CD4-positive, CD25-positive, alpha-beta regulatory T cell (primary cell): Measurements from ENCODE around the gene THSD7B. TPM values are rescaled to one million over a fixed set of nuclear protein-coding genes. Genes with fewer than 3 reads are reported as not detected.

Experiments used
- ATAC-seq, 2 donors: fragments of 150-1000 bp; cut with Tn5 transposase; one replicate each; pipeline ENCODE4 v1.10.0; 2021; ENCODE audit warnings: low read depth in 2 of 2, moderate number of reproducible peaks in 2 of 2, moderate library complexity in 1 of 2
- DNase-seq, 3 donors: peaks; one replicate each; pipeline versions ENCODE4 v3.0.0 to v3.0.0-alpha.2; 2012 to 2022; ENCODE audit warnings: mixed read lengths in 1 of 3
- H3K27ac ChIP-seq: one replicate; pipeline ENCODE4 v1.7.0; 2013; ENCODE audit warnings: mild to moderate bottlenecking, low read length; ENCODE audit not compliant: insufficient read depth, poor library complexity, severe bottlenecking
- H3K27me3 ChIP-seq: one replicate; pipeline ENCODE4 v1.7.0; 2013; ENCODE audit warnings: low read length; ENCODE audit not compliant: control insufficient read depth, insufficient read depth
- H3K36me3 ChIP-seq: one replicate; pipeline ENCODE4 v1.7.0; 2013; ENCODE audit warnings: mild to moderate bottlenecking, low read length, moderate library complexity; ENCODE audit not compliant: control insufficient read depth, insufficient read depth
- H3K4me1 ChIP-seq: 2 replicates; pipeline ENCODE4 v1.7.0; 2013; ENCODE audit warnings: mild to moderate bottlenecking, low read length; ENCODE audit not compliant: insufficient read depth, control insufficient read depth, poor library complexity, severe bottlenecking
- H3K4me3 ChIP-seq: one replicate; pipeline ENCODE4 v1.7.0; 2013; ENCODE audit warnings: low read depth, mild to moderate bottlenecking, low read length, moderate library complexity
- H3K9me3 ChIP-seq, 2 experiments: 1 replicate in 1 of 2; 2 replicates in 1 of 2; pipeline ENCODE4 v1.7.0; 2013; ENCODE audit warnings: low read length in 2 of 2, mild to moderate bottlenecking in 1 of 2, moderate library complexity in 1 of 2; ENCODE audit not compliant: control insufficient read depth in 2 of 2
- H3K27ac Mint-ChIP-seq, 3 donors: one replicate each; pipeline ENCODE4 v1.8.0; 2020 to 2022; ENCODE audit warnings: mild to moderate bottlenecking in 3 of 3, mixed read lengths in 3 of 3, moderate library complexity in 2 of 3
- H3K27me3 Mint-ChIP-seq: one replicate; pipeline ENCODE4 v1.8.0; 2022; ENCODE audit warnings: mild to moderate bottlenecking, mixed read lengths
- H3K36me3 Mint-ChIP-seq: one replicate; pipeline ENCODE4 v1.8.0; 2020; ENCODE audit warnings: mixed read lengths
- H3K4me1 Mint-ChIP-seq, 4 donors: one replicate each; pipeline ENCODE4 v1.8.0; 2020 to 2022; ENCODE audit warnings: mixed read lengths in 4 of 4, mild to moderate bottlenecking in 1 of 4
- H3K4me3 Mint-ChIP-seq, 4 donors: one replicate each; pipeline ENCODE4 v1.8.0; 2020 to 2022; ENCODE audit warnings: mild to moderate bottlenecking in 4 of 4, mixed read lengths in 4 of 4, moderate library complexity in 3 of 4
- H3K9me3 Mint-ChIP-seq, 7 donors: one replicate each; pipeline ENCODE4 v1.8.0; 2020 to 2022; ENCODE audit warnings: mixed read lengths in 7 of 7, mild to moderate bottlenecking in 3 of 7, moderate library complexity in 2 of 7
- polyA plus RNA-seq, 4 donors: library from polyadenylated mRNA; unstranded; fragments of 300-500 nt; fragmentation: Illumina TruSeq; gene quantifications; one replicate each; pipeline ENCODE4 v1.2.3, GENCODE V29; 2021
- total RNA-seq: library from RNA; stranded (reverse); gene quantifications from one replicate; pipeline ENCODE4 v1.2.3, GENCODE V29; 2022

THSD7B gene
- total and polyA plus RNA-seq, 5 donors from 2014 or later: not detected

GRCh38 chr2:137165968-137166367 is 400.6 kb downstream of the THSD7B start:
- H3K27ac Mint-ChIP-seq: no peak overlapping the region
- ATAC-seq (no peak), DNase-seq (no peak)
- H3K36me3 Mint-ChIP-seq: no peaks in the 10 kb centered on the region
- H3K9me3 Mint-ChIP-seq: peaks cover 0 to 12% (median 0%) of the 10 kb centered on the region in 7 donors
- H3K4me3 Mint-ChIP-seq: no peak overlapping the region
- H3K27me3 Mint-ChIP-seq: no peaks in the 10 kb centered on the region
- H3K9me3 ChIP-seq: no peaks in the 10 kb centered on the region
- no peak overlapping the region for H3K27ac ChIP-seq
- H3K4me1 Mint-ChIP-seq: no peaks in the 10 kb centered on the region
- no peaks in the 10 kb centered on the region for H3K36me3 ChIP-seq
- H3K4me1 ChIP-seq: no peaks in the 10 kb centered on the region
- no peaks in the 10 kb centered on the region for H3K27me3 ChIP-seq
- H3K4me3 ChIP-seq: no peak overlapping the region

- Histone ChIP-seq H3K27me3 (no peaks in the 10 kb centered on the region), H3K4me3 (no peak overlapping the region), H3K4me1 (no peaks in the 10 kb centered on the region), H3K9me3 (no peaks in the 10 kb centered on the region), H3K27ac (no peak overlapping the region), H3K36me3 (no peaks in the 10 kb centered on the region)
- H3K27me3 Mint-ChIP-seq: no peaks in the 10 kb centered on the region
- no peaks in the 10 kb centered on the region for H3K36me3 Mint-ChIP-seq
- no peak for DNase-seq
- no peak overlapping the region for H3K4me3 Mint-ChIP-seq
- no peak overlapping the region for H3K27ac Mint-ChIP-seq
- ATAC-seq: no peak
- H3K9me3 Mint-ChIP-seq: peaks cover 0 to 11% (median under 1%) of the 10 kb centered on the region in 7 donors
- no peaks in the 10 kb centered on the region for H3K4me1 Mint-ChIP-seq
Measured at GRCh38 chr2:137167651-137168050, 402.3 kb downstream of the THSD7B start.

GRCh38 chr2:137168552-137168951 is 403.2 kb downstream of the THSD7B start:
- H3K4me3 ChIP-seq: no peak overlapping the region
- no peak overlapping the region for H3K27ac Mint-ChIP-seq
- no peak overlapping the region for H3K4me3 Mint-ChIP-seq
- ATAC-seq (no peak), DNase-seq (no peak)
- H3K27me3 ChIP-seq: no peaks in the 10 kb centered on the region
- no peaks in the 10 kb centered on the region for H3K27me3 Mint-ChIP-seq
- no peaks in the 10 kb centered on the region for H3K4me1 ChIP-seq
- H3K36me3 Mint-ChIP-seq: no peaks in the 10 kb centered on the region
- no peaks in the 10 kb centered on the region for H3K4me1 Mint-ChIP-seq
- H3K9me3 Mint-ChIP-seq: peaks cover 0 to 10% (median 0%) of the 10 kb centered on the region in 7 donors
- H3K9me3 ChIP-seq: no peaks in the 10 kb centered on the region
- H3K36me3 ChIP-seq: no peaks in the 10 kb centered on the region
- H3K27ac ChIP-seq: no peak overlapping the region

- H3K27ac Mint-ChIP-seq: no peak overlapping the region
- H3K27me3 Mint-ChIP-seq: no peaks in the 10 kb centered on the region
- no peaks in the 10 kb centered on the region for H3K36me3 Mint-ChIP-seq
Measured at GRCh38 chr2:137172162-137172561, 406.8 kb downstream of the THSD7B start.

GRCh38 chr2:137173463-137173862 is 408.1 kb downstream of the THSD7B start:
- H3K4me1 Mint-ChIP-seq: no peaks in the 10 kb centered on the region
- Histone ChIP-seq H3K36me3 (no peaks in the 10 kb centered on the region), H3K27ac (no peak overlapping the region), H3K27me3 (no peaks in the 10 kb centered on the region), H3K9me3 (no peaks in the 10 kb centered on the region), H3K4me1 (no peaks in the 10 kb centered on the region), H3K4me3 (no peak overlapping the region)
- H3K36me3 Mint-ChIP-seq: no peaks in the 10 kb centered on the region
- ATAC-seq: no peak
- H3K4me3 Mint-ChIP-seq: no peak overlapping the region
- DNase-seq: no peak
- no peaks in the 10 kb centered on the region for H3K27me3 Mint-ChIP-seq
- H3K27ac Mint-ChIP-seq: no peak overlapping the region
- H3K9me3 Mint-ChIP-seq: peaks cover 0 to 6% (median 2%) of the 10 kb centered on the region in 7 donors

More at GRCh38 chr2:137172162-137172561, 406.8 kb downstream of the THSD7B start:
- no peaks in the 10 kb centered on the region for H3K4me1 ChIP-seq
- no peaks in the 10 kb centered on the region for H3K9me3 ChIP-seq
- H3K27ac ChIP-seq: no peak overlapping the region
- Mint-ChIP-seq H3K9me3 (peaks cover 0 to 8% (median 1%) of the 10 kb centered on the region in 7 donors), H3K4me3 (no peak overlapping the region), H3K4me1 (no peaks in the 10 kb centered on the region)
- DNase-seq: no peak
- no peaks in the 10 kb centered on the region for H3K27me3 ChIP-seq
- no peaks in the 10 kb centered on the region for H3K36me3 ChIP-seq
- ATAC-seq: no peak
- no peak overlapping the region for H3K4me3 ChIP-seq

GRCh38 chr2:137175246-137175645 is 409.9 kb downstream of the THSD7B start:
- ATAC-seq (no peak), DNase-seq (no peak)
- Histone ChIP-seq H3K4me1 (no peaks in the 10 kb centered on the region), H3K4me3 (no peak overlapping the region), H3K36me3 (no peaks in the 10 kb centered on the region), H3K27ac (no peak overlapping the region), H3K27me3 (no peaks in the 10 kb centered on the region), H3K9me3 (no peaks in the 10 kb centered on the region)
- peaks cover 0 to 4% (median 1%) of the 10 kb centered on the region in 7 donors for H3K9me3 Mint-ChIP-seq
- H3K36me3 Mint-ChIP-seq: no peaks in the 10 kb centered on the region
- peaks cover 4% of the 10 kb centered on the region for H3K27me3 Mint-ChIP-seq
- no peak overlapping the region for H3K4me3 Mint-ChIP-seq
- H3K27ac Mint-ChIP-seq: no peak overlapping the region
- no peaks in the 10 kb centered on the region for H3K4me1 Mint-ChIP-seq

- Mint-ChIP-seq H3K36me3 (no peaks in the 10 kb centered on the region), H3K4me3 (no peak overlapping the region), H3K9me3 (peaks cover 0 to 5% (median 1%) of the 10 kb centered on the region in 7 donors), H3K27ac (no peak overlapping the region), H3K27me3 (peaks cover 4% of the 10 kb centered on the region), H3K4me1 (no peaks in the 10 kb centered on the region)
- no peaks in the 10 kb centered on the region for H3K36me3 ChIP-seq
- ATAC-seq (no peak), DNase-seq (no peak)
- H3K4me1 ChIP-seq: no peaks in the 10 kb centered on the region
- H3K27ac ChIP-seq: no peak overlapping the region
- no peak overlapping the region for H3K4me3 ChIP-seq
- no peaks in the 10 kb centered on the region for H3K9me3 ChIP-seq
- no peaks in the 10 kb centered on the region for H3K27me3 ChIP-seq
Measured at GRCh38 chr2:137178951-137179377, 413.6 kb downstream of the THSD7B start.

- no peaks in the 10 kb centered on the region for H3K36me3 Mint-ChIP-seq
- Histone ChIP-seq H3K36me3 (no peaks in the 10 kb centered on the region), H3K9me3 (no peaks in the 10 kb centered on the region), H3K27me3 (no peaks in the 10 kb centered on the region), H3K4me3 (no peak overlapping the region), H3K27ac (no peak overlapping the region), H3K4me1 (no peaks in the 10 kb centered on the region)
- no peak for ATAC-seq
- H3K27me3 Mint-ChIP-seq: peaks cover 4% of the 10 kb centered on the region
- H3K4me3 Mint-ChIP-seq: no peak overlapping the region
- no peak overlapping the region for H3K27ac Mint-ChIP-seq
- no peaks in the 10 kb centered on the region for H3K4me1 Mint-ChIP-seq
- no peak for DNase-seq
- peaks cover 0 to 6% (median 1%) of the 10 kb centered on the region in 7 donors for H3K9me3 Mint-ChIP-seq
Measured at GRCh38 chr2:137179542-137179941, 414.2 kb downstream of the THSD7B start.
